GM21526 (cell line): ENCODE results near the gene LZTFL1.

Source experiments
- ATAC-seq: cut with Tn5 transposase; IDR thresholded peaks from one replicate; pipeline ENCODE4 v1.9.1; 2021; ENCODE audit warnings: moderate library complexity; ENCODE audit not compliant: unreplicated experiment, low FRiP score

Gene LZTFL1, protein sequence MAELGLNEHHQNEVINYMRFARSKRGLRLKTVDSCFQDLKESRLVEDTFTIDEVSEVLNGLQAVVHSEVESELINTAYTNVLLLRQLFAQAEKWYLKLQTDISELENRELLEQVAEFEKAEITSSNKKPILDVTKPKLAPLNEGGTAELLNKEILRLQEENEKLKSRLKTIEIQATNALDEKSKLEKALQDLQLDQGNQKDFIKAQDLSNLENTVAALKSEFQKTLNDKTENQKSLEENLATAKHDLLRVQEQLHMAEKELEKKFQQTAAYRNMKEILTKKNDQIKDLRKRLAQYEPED

DNA sequence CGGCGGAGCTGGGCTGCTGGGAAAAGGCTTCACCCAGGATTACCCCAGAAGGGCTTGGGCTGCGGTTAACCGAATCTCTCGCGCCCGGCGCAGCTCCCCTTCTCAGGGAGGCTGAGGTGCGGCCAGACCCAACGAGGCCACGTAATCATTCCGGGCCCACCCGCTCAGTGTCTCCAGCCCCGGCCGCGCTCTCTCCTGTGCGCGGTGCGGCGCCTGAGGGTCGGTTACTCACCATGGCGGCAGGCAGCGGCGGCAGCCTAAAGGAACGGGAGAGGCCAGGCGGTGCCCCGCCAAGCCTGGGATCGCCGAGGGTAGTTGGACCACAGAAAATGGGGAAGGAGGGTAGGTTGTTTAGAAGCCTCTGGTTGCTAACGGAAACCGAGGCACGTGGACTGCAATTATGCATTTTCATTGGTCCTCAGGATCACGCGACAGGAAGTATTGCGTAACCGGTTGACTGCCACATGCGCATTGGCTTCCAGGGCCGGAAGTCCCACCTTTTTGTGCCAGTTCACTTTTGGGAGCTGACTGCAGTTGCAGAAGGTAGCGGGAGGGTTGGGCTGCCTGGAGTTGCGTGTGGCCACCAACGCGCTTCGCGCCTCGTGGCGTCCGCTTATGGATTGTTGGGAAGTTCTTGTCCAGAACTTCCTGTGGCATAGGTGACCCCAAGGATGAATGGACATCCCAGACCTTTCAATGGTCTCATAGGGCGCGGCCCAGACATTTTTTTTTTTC lies at the start of gene LZTFL1:
TSS of gene LZTFL1 (minus strand) at position 363 of the 735 bp plus-strand sequence. CDS start at position 235, 128 bp downstream.
- peak; percentile 85 for ATAC-seq

DNA sequence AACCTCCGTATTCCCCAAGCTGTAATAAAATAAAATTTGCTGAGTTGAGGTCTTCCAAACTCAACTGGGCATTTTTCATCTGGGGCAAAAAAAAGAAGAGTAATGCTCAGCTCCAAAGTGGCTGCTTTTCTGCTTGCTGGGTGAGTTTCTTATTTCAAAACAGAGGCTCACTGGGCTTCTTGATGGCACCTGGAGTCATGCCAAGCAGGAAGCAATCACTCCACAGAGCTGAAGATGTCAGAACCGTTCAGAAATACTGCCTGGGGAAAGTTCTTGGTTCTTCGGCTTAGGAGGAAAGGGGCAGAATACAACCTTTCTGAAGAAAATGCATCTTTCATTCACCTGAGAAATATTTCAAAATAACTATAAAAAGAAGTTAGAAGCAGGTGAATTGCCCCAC lies 48.5 kb upstream of the LZTFL1 start:
- ATAC-seq: no peak

DNA sequence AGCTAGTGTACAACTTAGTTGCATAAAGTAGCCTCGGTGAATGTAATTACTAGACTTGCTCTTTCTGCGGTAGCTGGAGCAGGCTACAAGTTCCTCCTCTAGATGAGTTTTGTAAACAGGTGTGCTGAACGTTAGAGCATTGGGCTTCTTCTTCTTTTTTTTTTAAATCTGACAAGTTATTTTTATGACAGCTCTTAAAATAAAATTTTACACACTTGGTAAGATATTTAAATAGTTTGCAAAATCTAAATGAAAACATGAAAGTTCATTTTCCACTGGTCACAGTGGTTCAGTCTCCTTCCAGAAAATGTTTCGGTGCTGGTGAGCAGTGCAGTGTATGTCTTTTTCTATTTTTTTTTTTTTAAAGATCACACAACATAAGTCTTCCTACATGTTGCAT lies 47.4 kb upstream of the LZTFL1 start:
- ATAC-seq: no peak

DNA sequence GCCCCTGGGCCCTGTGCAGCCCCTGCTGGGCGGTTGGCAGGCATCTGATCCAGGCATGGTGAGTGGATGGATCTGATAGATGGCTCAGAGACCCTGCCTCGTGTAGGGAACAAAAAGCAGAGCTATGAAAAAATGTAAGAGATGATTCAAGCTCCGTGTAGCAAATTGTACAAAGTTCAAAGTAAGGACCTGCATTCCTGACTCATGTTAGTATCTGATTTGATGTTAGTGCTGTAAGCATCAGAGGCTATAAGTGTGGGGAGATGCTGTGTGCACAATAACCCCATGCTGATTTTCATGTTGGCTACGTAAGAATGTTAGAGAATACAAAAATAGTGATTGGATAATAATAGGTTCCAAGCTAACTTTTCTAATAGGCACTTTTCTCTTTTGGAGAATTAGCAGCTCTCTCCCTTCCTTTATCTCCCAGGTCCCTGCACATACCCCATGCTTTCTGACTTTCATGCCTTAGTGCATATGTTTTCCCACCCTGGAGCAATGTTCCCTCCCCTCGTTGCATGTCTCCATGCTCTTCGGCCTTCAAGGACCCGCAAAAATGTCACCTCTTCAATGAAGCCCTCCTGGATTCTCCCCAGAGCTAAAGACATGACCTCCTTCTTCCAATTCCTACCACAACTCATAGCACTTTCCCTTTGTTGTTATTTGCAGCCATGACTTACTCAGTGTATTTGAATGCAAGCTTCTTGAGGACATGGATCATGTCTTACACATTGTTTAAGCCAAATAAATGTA lies 46.0 kb upstream of the LZTFL1 start:
- no peak for ATAC-seq

DNA sequence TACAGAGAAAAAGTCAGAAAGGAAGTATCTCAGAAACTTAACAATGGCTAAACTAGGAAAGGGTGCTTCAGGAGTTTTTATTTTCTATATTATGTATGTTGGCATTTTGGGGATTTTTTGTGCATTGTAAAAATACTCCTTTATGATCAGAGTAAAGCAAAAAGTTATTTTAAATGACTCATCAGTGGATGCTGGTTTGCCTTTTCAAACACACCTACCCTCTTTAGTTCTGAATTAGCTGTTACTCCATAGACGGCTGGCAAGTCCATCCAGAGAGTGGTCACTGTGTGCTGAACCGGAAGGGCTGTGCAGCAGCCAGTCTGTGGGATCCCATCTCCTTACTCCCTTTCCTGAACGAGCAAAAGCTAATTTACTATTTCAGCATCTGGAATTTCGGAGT lies 45.4 kb upstream of the LZTFL1 start:
- ATAC-seq: no peak

DNA sequence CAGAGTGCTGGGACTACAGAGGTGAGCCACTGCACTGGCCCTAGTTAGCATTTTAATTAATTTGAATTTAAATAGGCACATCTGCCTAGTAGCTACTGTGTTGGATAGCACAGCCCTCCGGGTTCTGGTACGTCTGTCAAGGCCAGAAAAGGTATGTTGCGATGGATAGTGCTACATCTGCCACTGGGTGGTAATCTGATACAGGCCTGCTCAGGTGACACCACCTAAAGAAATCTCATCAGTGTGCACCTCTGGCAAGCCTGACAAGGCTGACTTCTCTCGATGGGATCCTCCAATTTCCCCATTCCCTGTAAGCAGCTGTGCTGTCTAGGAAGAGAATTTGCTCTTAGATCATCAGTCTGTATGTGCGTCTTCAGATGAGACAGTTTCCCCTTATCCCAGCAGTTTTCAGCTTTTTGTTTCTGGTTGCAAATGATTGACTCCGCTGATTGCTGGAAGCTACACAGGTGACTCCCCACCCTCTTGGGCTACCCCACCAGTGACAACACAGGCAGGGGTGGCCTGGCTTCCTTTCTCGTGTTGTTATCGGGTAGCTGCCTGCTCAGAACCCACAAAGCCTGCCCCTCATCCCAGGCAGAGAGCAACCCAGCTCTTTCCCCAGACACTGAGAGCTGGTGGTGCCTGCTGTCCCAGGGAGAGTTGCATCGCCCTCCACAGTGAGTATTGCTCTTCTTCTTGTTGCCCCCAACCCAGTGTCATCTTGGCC lies 44.2 kb upstream of the LZTFL1 start, which contains the start of gene CCR9:
TSS of gene CCR9 (plus strand) at position 565 of the 727 bp plus-strand sequence. CDS start 8,391 bp downstream, outside the sequence.
- no peak for ATAC-seq

DNA sequence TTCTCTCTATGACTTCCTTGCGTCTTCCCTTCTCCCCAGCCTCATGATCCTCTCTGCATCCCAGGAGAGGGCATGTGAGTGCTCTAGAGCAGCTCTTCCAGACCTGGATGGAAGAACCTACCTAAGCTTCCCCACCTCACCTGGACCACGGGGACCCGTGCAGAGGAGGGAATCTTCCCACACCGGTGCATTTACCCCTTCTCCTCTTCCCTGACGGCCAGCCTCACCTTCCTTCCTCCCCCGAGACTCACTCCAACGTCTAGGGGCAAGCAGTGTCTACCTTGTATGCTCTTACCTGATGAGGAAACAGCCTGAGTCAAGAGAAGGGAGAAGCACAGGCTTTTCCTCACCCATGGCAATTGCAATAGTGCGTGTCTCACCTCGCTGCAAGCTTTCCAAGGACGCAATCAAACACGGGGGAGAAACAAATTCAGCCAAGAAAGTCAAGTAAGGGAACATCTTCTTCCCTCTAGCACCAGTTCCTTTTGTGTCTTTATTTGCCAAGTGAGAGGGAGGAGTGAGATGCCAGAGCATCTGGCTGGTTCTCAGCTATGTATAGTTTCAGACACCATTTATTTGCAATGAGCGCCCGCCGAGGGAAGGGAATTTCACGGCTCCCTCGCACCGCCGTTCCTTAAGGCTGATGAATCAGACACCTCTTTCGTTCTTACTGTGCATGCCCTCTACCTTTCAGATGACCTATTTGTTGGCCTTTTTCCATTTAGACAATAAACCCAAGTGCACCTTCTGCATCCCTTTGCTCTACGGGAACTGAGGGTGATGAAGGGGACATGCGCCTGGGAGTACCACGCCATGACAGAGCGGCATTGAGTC lies 42.7 kb upstream of the LZTFL1 start:
- no peak for ATAC-seq

DNA sequence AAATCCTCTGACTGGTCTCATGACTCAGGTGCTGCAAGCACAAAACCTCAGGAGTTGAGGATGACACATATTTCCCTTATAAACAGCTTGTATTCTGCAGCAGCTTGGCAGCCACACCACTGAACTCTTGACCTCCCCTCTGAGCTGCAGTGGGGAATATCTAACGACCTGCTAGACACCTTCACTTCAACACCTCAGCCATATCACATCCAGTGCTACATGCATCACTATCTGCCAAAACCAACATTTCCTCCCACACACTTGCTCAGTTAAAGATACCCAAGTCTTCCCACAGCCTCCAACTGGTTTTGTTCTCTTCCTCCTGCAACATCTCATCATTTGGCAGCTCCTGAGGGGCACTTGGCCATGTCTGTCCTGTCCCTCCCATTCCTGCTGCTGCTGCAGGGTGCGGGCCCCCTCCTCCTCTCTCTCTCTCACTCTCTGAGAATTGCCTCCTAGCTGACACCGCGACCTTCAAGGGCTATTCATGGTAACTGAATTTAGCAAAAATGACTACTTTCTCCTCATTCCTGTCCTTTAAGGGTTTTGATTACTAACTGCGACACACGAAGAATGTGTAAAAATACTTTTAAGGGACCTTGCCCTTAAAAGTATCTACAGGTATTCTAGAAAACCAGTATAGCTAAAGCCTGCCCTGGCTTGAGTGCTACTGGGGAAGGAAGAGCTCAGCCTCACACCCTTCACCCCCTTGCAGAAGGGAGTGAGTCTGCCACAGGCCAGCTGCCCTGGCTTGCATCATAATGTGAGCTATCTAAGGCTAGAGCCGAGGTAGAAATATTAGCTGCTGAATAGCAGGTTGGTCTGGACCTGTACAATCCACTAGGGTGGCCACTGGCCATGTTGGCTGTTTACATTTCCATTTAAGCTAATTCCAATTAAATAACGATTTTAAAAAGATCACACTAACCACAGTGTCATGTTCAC lies 39.4 kb upstream of the LZTFL1 start:
- ATAC-seq: no peak

DNA sequence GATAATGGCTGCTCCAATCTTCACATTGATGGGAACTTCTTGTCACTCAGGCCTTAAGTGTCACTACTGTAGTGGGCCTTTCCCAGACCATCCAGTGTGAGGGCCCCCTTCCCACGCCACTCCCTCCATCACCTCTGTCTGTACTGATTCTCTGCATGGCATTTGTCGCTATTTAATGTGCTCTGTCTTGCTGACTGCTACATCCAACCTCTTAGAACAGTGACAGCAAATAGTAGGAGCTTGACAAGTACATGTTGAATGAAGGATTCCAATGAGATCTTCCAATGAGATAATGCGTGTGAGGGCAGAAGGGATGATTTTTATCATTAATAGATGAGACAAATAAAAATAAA lies 38.8 kb upstream of the LZTFL1 start:
- ATAC-seq: no peak

DNA sequence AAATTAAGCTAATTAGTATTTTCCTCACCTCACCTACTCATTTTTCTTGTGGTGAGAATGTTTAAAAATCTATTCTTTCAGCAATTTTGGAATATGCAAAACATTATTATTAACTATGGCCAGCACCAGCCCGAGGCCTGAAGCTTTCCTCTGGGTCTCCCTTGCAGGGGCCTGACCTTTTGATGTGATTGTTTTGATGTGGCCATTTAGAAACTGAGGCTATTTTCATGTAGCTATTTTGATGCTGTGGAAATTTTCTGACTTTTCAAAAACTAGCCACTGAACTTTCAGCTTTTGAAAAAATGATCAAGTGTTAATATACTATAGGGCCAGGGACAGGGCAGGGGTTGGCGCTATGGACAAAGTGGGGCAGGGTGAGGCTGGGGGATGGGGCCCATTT lies 36.2 kb upstream of the LZTFL1 start:
- no peak for ATAC-seq

DNA sequence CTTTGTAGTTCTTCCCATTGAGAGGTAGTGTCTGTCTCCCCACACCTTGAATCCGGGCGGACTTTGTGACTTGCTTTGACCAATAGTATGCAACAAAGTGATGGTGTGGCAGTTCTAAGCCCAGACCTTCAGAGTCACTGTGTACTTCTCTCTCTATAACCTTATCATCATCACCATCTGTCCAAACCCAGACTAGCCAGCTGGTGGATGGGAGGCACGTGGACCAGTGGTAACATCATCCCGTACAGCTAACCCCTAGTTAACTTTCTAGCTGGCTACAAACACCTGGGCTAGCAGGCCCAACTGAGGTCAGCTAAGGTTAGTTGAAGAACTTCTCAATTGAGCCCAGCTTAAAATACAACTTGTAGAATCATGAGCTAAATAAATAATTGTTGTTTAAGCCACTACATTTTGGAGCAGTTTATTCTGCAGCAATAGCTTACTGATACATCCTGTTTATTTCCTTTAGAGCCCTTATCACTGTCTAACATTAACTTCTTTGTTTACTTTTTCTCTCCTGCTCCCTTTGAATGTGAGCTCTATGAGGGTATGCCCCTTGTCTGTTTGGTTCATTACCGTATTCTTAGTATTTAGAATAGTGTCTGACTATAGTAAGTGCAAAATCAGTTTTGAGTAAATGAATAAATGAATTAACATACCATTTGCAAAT lies 32.9 kb upstream of the LZTFL1 start:
- ATAC-seq: no peak

DNA sequence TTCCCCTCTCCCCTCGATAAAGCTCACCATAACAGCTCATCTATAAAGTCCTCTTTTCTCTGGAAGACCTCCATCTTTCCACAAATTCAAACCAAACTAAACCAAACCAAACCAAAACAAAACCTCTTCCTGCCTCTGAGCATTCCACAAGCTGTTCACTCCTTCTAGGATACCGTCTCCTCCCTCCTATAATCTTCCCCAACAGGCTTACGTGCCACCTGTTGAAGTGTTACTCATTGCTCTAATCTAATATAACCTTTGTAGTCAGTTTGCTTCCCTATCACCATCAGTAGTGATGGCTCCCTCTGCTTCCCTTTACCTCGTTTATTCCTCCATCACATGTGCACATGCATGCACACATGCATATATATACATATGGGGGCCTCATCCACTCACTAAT lies 31.7 kb upstream of the LZTFL1 start:
- no peak for ATAC-seq

DNA sequence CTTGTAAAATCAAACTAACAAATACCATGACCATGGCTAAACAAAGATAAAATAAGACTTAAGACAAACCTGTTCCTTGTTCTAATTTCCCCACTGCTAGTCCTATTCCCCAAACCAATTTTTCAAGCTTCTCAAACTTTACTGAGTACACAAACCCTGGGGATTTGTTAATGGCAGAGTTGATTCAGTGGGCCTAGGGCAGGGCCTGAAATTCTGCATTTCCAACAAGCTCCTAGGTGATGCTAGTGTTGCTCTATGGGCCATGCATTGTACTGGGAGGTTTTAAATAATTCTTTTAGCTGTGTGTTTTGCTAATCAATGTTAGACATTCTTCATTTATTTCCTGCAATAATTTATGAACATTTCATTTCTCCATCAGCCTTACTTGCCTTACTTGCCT lies 31.1 kb upstream of the LZTFL1 start:
- no peak for ATAC-seq

DNA sequence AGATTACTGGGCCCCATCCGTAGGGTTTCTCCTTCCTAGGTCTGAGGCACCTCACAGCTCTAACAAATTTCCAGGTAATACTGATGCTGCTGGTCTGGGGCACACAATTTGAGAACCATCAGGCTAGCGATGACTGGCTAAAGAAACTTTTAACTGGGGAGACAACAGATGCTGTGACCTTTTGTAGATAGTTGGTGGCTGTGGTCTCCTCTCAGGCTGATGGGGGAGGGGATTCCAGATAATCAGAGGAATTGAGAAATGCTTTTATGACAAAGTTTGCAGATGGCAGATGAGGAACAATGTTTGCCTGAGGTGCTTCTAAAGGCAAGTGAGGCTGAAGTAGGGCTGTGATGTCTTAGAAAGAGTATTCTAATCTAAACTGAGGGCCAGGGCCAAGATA lies 30.6 kb upstream of the LZTFL1 start:
- no peak for ATAC-seq

DNA sequence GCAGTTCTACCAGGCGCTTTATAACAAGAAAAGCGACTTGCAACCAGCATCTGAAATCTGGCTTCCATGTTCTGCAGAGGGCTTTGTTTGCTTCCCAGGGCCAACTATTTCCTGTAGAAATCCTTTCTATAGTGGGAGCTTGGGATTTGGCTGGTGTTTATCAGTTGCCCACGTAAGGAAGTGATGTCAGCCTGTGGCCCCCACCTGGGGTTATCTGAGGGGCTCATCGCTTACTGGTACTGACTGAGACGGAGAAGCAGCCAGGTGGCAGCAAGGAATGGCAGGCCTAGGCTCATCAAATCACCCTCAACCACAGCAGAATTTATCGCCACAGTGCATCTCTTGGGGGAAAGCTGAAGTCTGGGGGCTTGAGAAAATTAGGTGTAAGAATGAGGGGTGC lies 29.9 kb upstream of the LZTFL1 start:
- no peak for ATAC-seq

DNA sequence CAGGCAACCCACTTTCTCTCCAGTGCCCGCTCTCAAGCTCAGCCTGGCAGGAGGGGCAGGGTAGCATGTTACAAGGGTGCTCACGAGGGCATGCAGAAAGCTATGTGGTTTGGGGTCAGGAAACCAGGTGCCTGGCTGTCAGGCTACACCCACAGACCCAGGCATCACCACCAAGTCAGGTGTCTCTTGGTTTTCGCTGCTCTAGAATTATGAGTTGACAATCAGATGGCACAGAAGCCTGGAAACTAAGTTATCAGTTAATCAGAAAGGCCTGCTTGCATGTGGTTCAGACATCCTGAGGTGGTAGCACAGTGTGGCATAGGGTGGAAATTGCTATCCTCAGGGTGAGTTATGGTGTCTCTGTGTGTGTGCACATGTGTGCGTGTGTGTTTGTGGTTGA lies 28.2 kb upstream of the LZTFL1 start:
- no peak for ATAC-seq

DNA sequence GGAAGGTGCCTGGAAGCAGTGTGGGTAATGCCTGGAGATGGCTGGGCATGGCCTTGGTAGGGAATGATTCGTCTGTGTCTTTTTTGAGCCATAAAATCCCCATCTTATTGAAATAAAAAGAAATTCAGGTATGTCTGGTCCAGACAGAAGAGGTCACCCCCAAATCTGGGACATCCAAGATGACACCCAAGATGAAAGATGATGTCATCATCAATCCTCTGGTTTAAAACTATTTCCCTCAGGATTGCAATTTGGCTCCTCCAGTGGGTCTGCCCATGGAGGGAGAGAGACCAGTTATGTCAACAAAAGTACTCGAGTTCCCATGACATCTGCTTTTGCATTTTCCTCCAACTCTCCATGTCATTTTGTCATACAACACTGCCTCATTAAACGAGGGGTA lies 27.7 kb upstream of the LZTFL1 start:
- no peak for ATAC-seq

DNA sequence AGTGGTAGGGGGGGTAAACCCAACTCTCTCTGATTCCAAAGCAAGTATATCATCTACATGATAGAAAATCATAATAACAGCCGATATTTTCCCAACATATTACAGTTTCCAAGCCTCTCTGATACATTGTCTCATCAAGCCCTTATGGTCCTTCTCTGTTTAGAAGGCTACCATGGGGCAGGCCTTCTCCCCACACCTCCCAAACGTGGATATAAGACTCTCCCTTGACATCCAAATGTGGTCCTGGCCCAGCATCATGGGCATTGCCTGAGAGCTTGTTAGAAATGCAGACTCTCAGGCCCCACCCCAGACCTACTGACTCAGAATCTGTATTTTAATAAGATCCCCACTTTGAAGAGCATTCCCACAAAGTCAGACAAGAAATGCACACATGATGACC lies 26.7 kb upstream of the LZTFL1 start:
- ATAC-seq: no peak
